ENCODE data around the gene HSD17B7.
"Not testable (repeated sequence)": the region's sequence is repeated elsewhere in the genome, so short reads cannot be mapped to it uniquely, and the experiment has no call there.

The HSD17B7 gene

GRCh38 chr1:162812357-162812756, 21.9 kb downstream of the HSD17B7 start:
- not testable (repeated sequence) for DNase-seq

GRCh38 chr1:162818136-162818535, 27.6 kb downstream of the HSD17B7 start:
- not testable (repeated sequence) for DNase-seq

- not testable (repeated sequence) for DNase-seq
Observed at GRCh38 chr1:162818666-162819065, 28.2 kb downstream of the HSD17B7 start.

- no peak for DNase-seq
Observed at GRCh38 chr1:162822391-162823200, 32.1 kb downstream of the HSD17B7 start.

GRCh38 chr1:162823231-162823630, 32.7 kb downstream of the HSD17B7 start:
- DNase-seq = no peak

GRCh38 chr1:162823771-162824525, 33.4 kb downstream of the HSD17B7 start:
- no peak for DNase-seq

- no peak for DNase-seq
Observed at GRCh38 chr1:162829268-162829667, 38.8 kb downstream of the HSD17B7 start.

GRCh38 chr1:162832470-162832869, 42.0 kb downstream of the HSD17B7 start:
- no peak for DNase-seq

- DNase-seq = no peak
Observed at GRCh38 chr1:162835157-162835899, 44.8 kb downstream of the HSD17B7 start.

GRCh38 chr1:162838863-162839262, 48.4 kb downstream of the HSD17B7 start:
- DNase-seq = no peak

GRCh38 chr1:162840250-162840839, 49.8 kb downstream of the HSD17B7 start:
- no peak for DNase-seq

GRCh38 chr1:162844153-162844552, 53.7 kb downstream of the HSD17B7 start:
- no peak for DNase-seq

GRCh38 chr1:162846256-162847212, 56.0 kb downstream of the HSD17B7 start:
- DNase-seq = no peak

GRCh38 chr1:162847839-162848453, 57.4 kb downstream of the HSD17B7 start:
- peak in 1 of 2 experiments; percentile 6 for DNase-seq

- no peak for DNase-seq
Observed at GRCh38 chr1:162849711-162850110, 59.2 kb downstream of the HSD17B7 start.

GRCh38 chr1:162851341-162851740, 60.8 kb downstream of the HSD17B7 start:
- no peak for DNase-seq

- DNase-seq = no peak
Observed at GRCh38 chr1:162854245-162854882, 63.9 kb downstream of the HSD17B7 start.

- DNase-seq = no peak
Observed at GRCh38 chr1:162855461-162856150, 65.1 kb downstream of the HSD17B7 start.

- no peak for DNase-seq
Observed at GRCh38 chr1:162856260-162856659, 65.8 kb downstream of the HSD17B7 start.

- DNase-seq = no peak
Observed at GRCh38 chr1:162857850-162858249, 67.3 kb downstream of the HSD17B7 start.
